H1 (cell line): ENCODE results near the gene TMEM202. TPM values are rescaled to one million over a fixed set of nuclear protein-coding genes. Genes with fewer than 3 reads are reported as not detected.

ENCODE experiments used
- CTCF ChIA-PET: fragments of 300-600 bp; sonication (Branson Sonifier 250); formaldehyde crosslinking; loops from one replicate; lab custom pipeline; 2021; ENCODE audit not compliant: partially characterized antibody; lab: Charles Lee
- POLR2A ChIA-PET: fragments of 300-600 bp; sonication (Branson Sonifier 250); formaldehyde crosslinking; loops from one replicate; lab custom pipeline; 2021; ENCODE audit warnings: inconsistent platforms; ENCODE audit not compliant: partially characterized antibody; lab: Charles Lee
- DNase-seq, 2 experiments: peaks; one replicate each; pipeline versions ENCODE4 v3.0.0 to v3.0.0-alpha.2; 2010 to 2022; ENCODE audit warnings: low spot score in 2 of 2, low read depth in 1 of 2, mixed read lengths in 1 of 2
- FAIRE-seq: peaks from 2 replicates; lab custom pipeline; 2011; peaks lifted over from hg19 to GRCh38; lab: Jason Lieb, UNC
- H2AFZ ChIP-seq: 2 replicates; pipeline ENCODE4 v1.8.1; 2012; ENCODE audit warnings: low read length, inconsistent platforms
- H2AK5ac ChIP-seq: 2 replicates; pipeline ENCODE4 v1.6.1; 2013; ENCODE audit warnings: low read depth, low read length
- H2BK120ac ChIP-seq: replicated peaks from 2 replicates; pipeline ENCODE3; 2013; ENCODE audit warnings: low read depth, low read length, inconsistent platforms
- H2BK12ac ChIP-seq: 2 replicates; pipeline ENCODE4 v1.6.1; 2013; ENCODE audit warnings: low read depth, low read length
- H2BK15ac ChIP-seq: 2 replicates; pipeline ENCODE4 v1.6.1; 2013; ENCODE audit warnings: low read length
- H2BK20ac ChIP-seq: 2 replicates; pipeline ENCODE4 v1.6.1; 2013; ENCODE audit warnings: low read length
- H2BK5ac ChIP-seq: 2 replicates; pipeline ENCODE4 v1.6.1; 2013; ENCODE audit warnings: low read depth, low read length
- H3K14ac ChIP-seq: 2 replicates; pipeline ENCODE4 v1.6.1; 2013; ENCODE audit warnings: inconsistent platforms; ENCODE audit not compliant: insufficient read length
- H3K18ac ChIP-seq: 2 replicates; pipeline ENCODE4 v1.6.1; 2013; ENCODE audit warnings: low read length; ENCODE audit errors: extremely low read depth
- H3K23ac ChIP-seq: 2 replicates; pipeline ENCODE4 v1.6.1; 2013; ENCODE audit warnings: inconsistent platforms; ENCODE audit not compliant: insufficient read length
- H3K23me2 ChIP-seq: 2 replicates; pipeline ENCODE4 v1.6.1; 2013; ENCODE audit warnings: low read depth, low read length
- H3K27ac ChIP-seq: 2 replicates; pipeline ENCODE4 v1.6.1; 2011; ENCODE audit warnings: low read depth, low read length, inconsistent platforms
- H3K27me3 ChIP-seq, 4 experiments: replicated peaks in 1 of 4; 1 replicate in 1 of 4; 2 replicates in 3 of 4; pipeline versions ENCODE4 v1.6.1 to v1.8.1; 2011 to 2013; ENCODE audit warnings: low read length in 3 of 4, mild to moderate bottlenecking in 3 of 4, inconsistent platforms in 2 of 4, mixed read lengths in 2 of 4, moderate library complexity in 1 of 4; ENCODE audit not compliant: control insufficient read depth in 3 of 4, insufficient read depth in 3 of 4; ENCODE audit errors: extremely low read depth in 1 of 4
- H3K36me3 ChIP-seq, 4 experiments: 2 replicates each; pipeline versions ENCODE4 v1.6.1 to v1.8.1; 2011 to 2013; ENCODE audit warnings: mild to moderate bottlenecking in 4 of 4, low read length in 3 of 4, moderate library complexity in 2 of 4, control low read depth in 1 of 4, inconsistent platforms in 1 of 4; ENCODE audit not compliant: insufficient read depth in 4 of 4, control insufficient read depth in 2 of 4
- H3K4ac ChIP-seq: replicated peaks from 2 replicates; pipeline ENCODE3; 2013; ENCODE audit warnings: low read length, low read depth, mixed read lengths, inconsistent platforms; ENCODE audit not compliant: insufficient read length
- H3K4me1 ChIP-seq, 4 experiments: replicated peaks in 1 of 4; 1 replicate in 1 of 4; 2 replicates in 3 of 4; pipeline versions ENCODE4 v1.6.1 to v1.8.1; 2011 to 2013; ENCODE audit warnings: low read length in 3 of 4, inconsistent platforms in 2 of 4, mixed read lengths in 1 of 4; ENCODE audit not compliant: insufficient read depth in 4 of 4, control insufficient read depth in 3 of 4
- H3K4me2 ChIP-seq, 2 experiments: 2 replicates each; pipeline versions ENCODE4 v1.6.1 to v1.8.1; 2011 to 2013; ENCODE audit warnings: low read depth in 2 of 2, low read length in 2 of 2, control low read depth in 1 of 2, inconsistent platforms in 1 of 2, mild to moderate bottlenecking in 1 of 2; ENCODE audit not compliant: insufficient read depth in 1 of 2
- H3K4me3 ChIP-seq, 4 experiments: fragments of 200-600, 300-600 bp in 1 of 4; sonication (generic), shearing (Covaris generic), sonication (Bioruptor Twin) in 1 of 4; 2 replicates each; pipeline versions ENCODE4 v1.5.1 to v1.8.1; 2011 to 2016; ENCODE audit warnings: low read length in 4 of 4, low read depth in 3 of 4, control low read depth in 2 of 4, inconsistent platforms in 2 of 4, mild to moderate bottlenecking in 2 of 4, mixed read lengths in 1 of 4, moderate library complexity in 1 of 4; ENCODE audit not compliant: insufficient read depth in 2 of 4; ENCODE audit errors: extremely low read depth in 1 of 4
- H3K56ac ChIP-seq: replicated peaks from 2 replicates; pipeline ENCODE3; 2013; ENCODE audit warnings: low read depth, mild to moderate bottlenecking, mixed read lengths, low read length, inconsistent platforms; ENCODE audit not compliant: insufficient read length
- H3K79me1 ChIP-seq: 2 replicates; pipeline ENCODE4 v1.6.1; 2013; ENCODE audit warnings: low read depth, low read length, control low read depth
- H3K79me2 ChIP-seq, 2 experiments: 2 replicates each; pipeline versions ENCODE4 v1.6.1 to v1.8.1; 2012 to 2013; ENCODE audit warnings: low read length in 2 of 2, mild to moderate bottlenecking in 2 of 2, inconsistent platforms in 1 of 2; ENCODE audit not compliant: insufficient read depth in 2 of 2, control insufficient read depth in 1 of 2
- H3K9ac ChIP-seq, 4 experiments: replicated peaks in 1 of 4; 1 replicate in 1 of 4; 2 replicates in 3 of 4; pipeline versions ENCODE4 v1.6.1 to v1.8.1; 2011 to 2013; ENCODE audit warnings: low read depth in 3 of 4, low read length in 3 of 4, control low read depth in 2 of 4, mild to moderate bottlenecking in 2 of 4, moderate library complexity in 2 of 4, inconsistent platforms in 1 of 4; ENCODE audit errors: extremely low read depth in 1 of 4
- H3K9me3 ChIP-seq, 2 experiments: 2 replicates each; pipeline versions ENCODE4 v1.6.1 to v1.8.1; 2012 to 2013; ENCODE audit warnings: mild to moderate bottlenecking in 2 of 2, moderate library complexity in 2 of 2, control low read depth in 1 of 2, inconsistent platforms in 1 of 2, low read depth in 1 of 2, low read length in 1 of 2, mixed read lengths in 1 of 2; ENCODE audit not compliant: insufficient read depth in 2 of 2
- H4K20me1 ChIP-seq, 2 experiments: replicated peaks in 1 of 2; 2 replicates each; pipeline versions ENCODE3 to v1.8.1; 2011 to 2013; ENCODE audit warnings: inconsistent platforms in 2 of 2, low read length in 2 of 2, mild to moderate bottlenecking in 1 of 2; ENCODE audit not compliant: insufficient read depth in 2 of 2, control insufficient read depth in 1 of 2
- H4K5ac ChIP-seq: 2 replicates; pipeline ENCODE4 v1.6.1; 2013; ENCODE audit warnings: low read length, low read depth, mixed read lengths, inconsistent platforms; ENCODE audit not compliant: insufficient read length
- H4K8ac ChIP-seq: 2 replicates; pipeline ENCODE4 v1.8.0; 2013; ENCODE audit warnings: mild to moderate bottlenecking, moderate library complexity, low read length, inconsistent platforms; ENCODE audit not compliant: insufficient read depth; ENCODE audit errors: extremely low read depth
- H4K91ac ChIP-seq: replicated peaks from 2 replicates; pipeline ENCODE3; 2013; ENCODE audit warnings: low read length, mixed read lengths, inconsistent platforms; ENCODE audit not compliant: insufficient read length
- CBX5 ChIP-seq: fragments of 300-800, 300-1000 bp; sonication (generic); IDR thresholded peaks from 2 replicates; pipeline ENCODE4 v1.7.1; 2016; ENCODE audit warnings: antibody characterized with exemption, low read length, low read depth
- RXRA ChIP-seq: IDR thresholded peaks from 2 replicates; pipeline ENCODE4 v1.6.1; 2011; ENCODE audit warnings: low read depth, mild to moderate bottlenecking, low read length, moderate library complexity; ENCODE audit not compliant: insufficient read depth
- TCF12 ChIP-seq: IDR thresholded peaks from 2 replicates; pipeline ENCODE4 v1.6.1; 2011; ENCODE audit warnings: low read depth, mild to moderate bottlenecking, low read length
- WGBS, 2 experiments: shearing (Covaris generic) in 1 of 2; methylation state at CpG; one replicate each; pipeline versions ENCODE4 v1.1.6 to v1.1.7; 2013 to 2015; ENCODE audit warnings: low lambda C conversion rate in 2 of 2, mixed read lengths in 2 of 2, inconsistent platforms in 1 of 2, low coverage in 1 of 2, missing lambda C conversion rate in 1 of 2; ENCODE audit not compliant: insufficient replicate concordance in 2 of 2, insufficient coverage in 1 of 2, insufficient read length in 1 of 2; ENCODE audit errors: extremely low coverage in 1 of 2, missing lambda C conversion rate in 1 of 2; 5-methylcytosine and 5-hydroxymethylcytosine counted together
- polyA plus RNA-seq, 7 experiments: library from polyadenylated mRNA; depleted of rRNA in 3 of 7; stranded (reverse) in 5 of 7; unstranded in 2 of 7; fragments of >200 nt in 5 of 7; fragments of 200-250 nt in 2 of 7; gene quantifications; 1 replicate in 5 of 7; 2 replicates in 1 of 7; 4 replicates in 1 of 7; pipeline versions ENCODE4 v1.2.1 to v1.2.3, GENCODE V29; 2011 to 2013; ENCODE audit warnings: missing spikeins in 2 of 7, mixed read lengths in 2 of 7
- total RNA-seq: library from RNA; stranded (reverse); fragmentation: NEBNext Ultra II Directional; extraction: Animal tissue kit (Norgen Biotek cat#: 25700); gene quantifications from 2 replicates; pipeline ENCODE4 v1.2.1, GENCODE V29; 2021

The TMEM202 gene
- total and polyA plus RNA-seq, 2 of the 8 experiments (the other 6 are each of a cell fraction or from before 2014, with no cell fraction given) = not detected

GRCh38 chr15:72420576-72420975, 22.5 kb downstream of the TMEM202 start:
- FAIRE-seq = no peak
- Histone ChIP-seq H3K27ac (no peak overlapping the region), H3K36me3 (no peaks in the 10 kb centered on the region), H3K4me1 (no peaks in the 10 kb centered on the region), H4K91ac (no peak overlapping the region), H3K9ac (no peak overlapping the region)
- WGBS, 2 experiments = 85% methylated on average over 2 of the region's 2 CpGs; no CpG with 5 or more reads in 1 of the 2 experiments
- TF ChIP-seq RXRA (no peak), TCF12 (no peak), CBX5 (no peak)
- TF ChIP-seq, all 59 proteins: peak for 0
- Histone ChIP-seq H3K79me2 (no peaks in the 10 kb centered on the region), H3K56ac (no peak overlapping the region), H2BK20ac (no peak overlapping the region), H2AFZ (no peak overlapping the region), H4K20me1 (no peaks in the 10 kb centered on the region), H2BK120ac (no peak overlapping the region), H2BK15ac (no peak overlapping the region), H3K4ac (no peak overlapping the region), H3K27me3 (peaks cover 0 to 1% (median 0%) of the 10 kb centered on the region in 4 experiments; a peak in 1 of 7 replicates), H2AK5ac (no peak overlapping the region), H3K9me3 (0 out of 4 replicates have a peak, but pooled peaks cover 0 to 5% of the 10 kb centered on the region in 2 experiments), H2BK12ac (no peak overlapping the region), H3K79me1 (no peaks in the 10 kb centered on the region), H3K23me2 (no peaks in the 10 kb centered on the region), H3K18ac (no peak overlapping the region), H3K23ac (no peak overlapping the region), H4K5ac (no peak overlapping the region), H2BK5ac (no peak overlapping the region), H3K4me2 (no peak overlapping the region), H3K14ac (no peak overlapping the region), H4K8ac (no peak overlapping the region), H3K4me3 (no peak overlapping the region)
- CTCF ChIA-PET = no interaction called here
- POLR2A ChIA-PET = no interaction called here
- DNase-seq = no peak
